Thoracic aorta (tissue), 2 donors: Measurements from ENCODE around the gene ZHX3. TPM values are rescaled to one million over a fixed set of nuclear protein-coding genes. Genes with fewer than 3 reads are reported as not detected.

Source experiments
- ATAC-seq: fragments of 150-250 bp; one replicate; pipeline ENCODE4 v1.8.0; 2017; ENCODE audit warnings: low read depth; ENCODE audit not compliant: insufficient number of reproducible peaks, low FRiP score
- DNase-seq: peaks from one replicate; pipeline ENCODE4 v3.0.0-alpha.2; 2020; ENCODE audit warnings: low spot score
- H3K27ac ChIP-seq, 2 donors: fragments of 200-600 bp; sonication (generic); 1 replicate in 1 of 2; 2 replicates in 1 of 2; pipeline ENCODE4 v1.5.1; 2016; ENCODE audit warnings: mild to moderate bottlenecking in 2 of 2, moderate library complexity in 2 of 2
- H3K27me3 ChIP-seq: fragments of 200-600 bp; sonication (generic); replicated peaks from 2 replicates; pipeline ENCODE4 v1.6.0; 2016; ENCODE audit warnings: mild to moderate bottlenecking; ENCODE audit not compliant: insufficient read depth
- H3K36me3 ChIP-seq: fragments of 200-600 bp; sonication (generic); one replicate; pipeline ENCODE4 v1.5.1; 2016
- H3K4me1 ChIP-seq, 2 donors: fragments of 200-600 bp; sonication (generic); 1 replicate in 1 of 2; 2 replicates in 1 of 2; pipeline versions ENCODE4 v1.5.1 to v1.6.0; 2016; ENCODE audit warnings: low read depth in 2 of 2, mild to moderate bottlenecking in 1 of 2; ENCODE audit not compliant: control insufficient read depth in 1 of 2
- H3K4me3 ChIP-seq: fragments of 200-600 bp; sonication (generic); 2 replicates; pipeline ENCODE4 v1.5.1; 2016; ENCODE audit warnings: mild to moderate bottlenecking
- H3K9me3 ChIP-seq: fragments of 200-600 bp; sonication (generic); 2 replicates; pipeline ENCODE4 v1.5.1; 2016
- total RNA-seq, 2 donors: library from RNA; depleted of rRNA; stranded (reverse); fragments of >200 nt; gene quantifications; one replicate each; pipeline versions ENCODE4 v1.1.0 to v1.2.3, GENCODE V29; 2016
- TF ChIP-seq, protein P1 (sequence below): fragments of 200-600 bp; sonication (generic); IDR thresholded peaks from one replicate; pipeline ENCODE4 v1.5.1; 2019; ENCODE audit warnings: antibody characterized with exemption

ZHX3 gene
- total RNA-seq, 2 donors from 2014 or later = 60.8 to 74.9 TPM

DNA sequence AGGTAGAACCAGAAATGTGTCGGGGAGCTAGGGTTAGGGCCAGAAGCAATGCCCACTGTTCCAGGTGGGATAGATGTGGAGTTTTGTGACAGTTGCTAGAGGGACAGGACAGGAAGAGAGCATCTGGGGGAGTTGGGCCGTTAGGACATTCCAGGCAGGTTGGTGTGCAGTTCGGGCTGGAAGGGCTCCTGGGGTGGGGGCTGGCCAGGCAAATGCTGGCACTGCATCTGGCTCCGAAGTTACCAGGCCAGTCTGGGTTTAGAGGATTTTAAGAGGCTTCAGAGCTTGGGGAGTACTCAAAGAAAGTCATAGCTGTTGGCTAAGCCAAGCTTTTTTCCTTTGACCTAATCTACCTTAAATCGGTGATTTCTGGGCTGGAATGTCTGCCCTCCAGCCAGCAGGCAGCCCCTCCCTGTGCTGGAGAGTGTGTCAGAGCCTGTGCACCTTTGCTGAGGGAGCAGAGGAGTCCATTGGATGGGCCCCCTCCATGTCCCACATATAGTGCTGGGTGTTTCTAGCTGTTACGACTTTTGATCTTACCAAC lies 159.4 kb downstream of the ZHX3 start:
- DNase-seq (no peak), ATAC-seq (no peak)
- no peaks in the 10 kb centered on the region for H3K9me3 ChIP-seq
- TF ChIP-seq, protein P1, sequence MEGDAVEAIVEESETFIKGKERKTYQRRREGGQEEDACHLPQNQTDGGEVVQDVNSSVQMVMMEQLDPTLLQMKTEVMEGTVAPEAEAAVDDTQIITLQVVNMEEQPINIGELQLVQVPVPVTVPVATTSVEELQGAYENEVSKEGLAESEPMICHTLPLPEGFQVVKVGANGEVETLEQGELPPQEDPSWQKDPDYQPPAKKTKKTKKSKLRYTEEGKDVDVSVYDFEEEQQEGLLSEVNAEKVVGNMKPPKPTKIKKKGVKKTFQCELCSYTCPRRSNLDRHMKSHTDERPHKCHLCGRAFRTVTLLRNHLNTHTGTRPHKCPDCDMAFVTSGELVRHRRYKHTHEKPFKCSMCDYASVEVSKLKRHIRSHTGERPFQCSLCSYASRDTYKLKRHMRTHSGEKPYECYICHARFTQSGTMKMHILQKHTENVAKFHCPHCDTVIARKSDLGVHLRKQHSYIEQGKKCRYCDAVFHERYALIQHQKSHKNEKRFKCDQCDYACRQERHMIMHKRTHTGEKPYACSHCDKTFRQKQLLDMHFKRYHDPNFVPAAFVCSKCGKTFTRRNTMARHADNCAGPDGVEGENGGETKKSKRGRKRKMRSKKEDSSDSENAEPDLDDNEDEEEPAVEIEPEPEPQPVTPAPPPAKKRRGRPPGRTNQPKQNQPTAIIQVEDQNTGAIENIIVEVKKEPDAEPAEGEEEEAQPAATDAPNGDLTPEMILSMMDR = no peak
- H3K27ac ChIP-seq = no peak overlapping the region
- H3K4me1 ChIP-seq = peaks cover 0 to 57% of the 10 kb centered on the region in 2 donors
- H3K36me3 ChIP-seq = peaks cover 6% of the 10 kb centered on the region
- no peak overlapping the region for H3K4me3 ChIP-seq
- H3K27me3 ChIP-seq = no peaks in the 10 kb centered on the region

DNA sequence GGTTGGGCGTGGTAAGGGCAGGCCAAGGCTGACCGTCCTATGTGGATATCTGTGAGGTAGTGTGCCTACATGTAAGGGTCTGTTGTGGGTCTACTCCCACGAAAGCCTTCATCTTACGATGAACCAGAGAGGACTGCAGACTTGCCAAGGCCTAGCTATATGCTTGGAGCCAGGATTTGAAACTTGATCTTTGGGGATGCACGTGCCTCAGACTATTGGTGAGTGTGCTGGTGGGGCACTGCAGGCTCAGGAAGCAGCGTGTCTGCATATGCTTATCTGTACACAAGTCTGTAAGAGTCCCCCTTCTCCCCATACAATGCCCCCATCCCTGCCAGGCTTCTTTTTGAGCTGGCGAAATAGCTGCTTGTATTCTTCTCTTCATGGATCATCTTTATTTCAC lies 162.3 kb downstream of the ZHX3 start:
- H3K27ac ChIP-seq = no peak overlapping the region
- no peak for DNase-seq
- H3K36me3 ChIP-seq = no peaks in the 10 kb centered on the region
- TF ChIP-seq, protein P1 = no peak
- H3K4me3 ChIP-seq = no peak overlapping the region
- H3K4me1 ChIP-seq = peaks cover 10 to 75% of the 10 kb centered on the region in 2 donors
- ATAC-seq = no peak
- no peaks in the 10 kb centered on the region for H3K9me3 ChIP-seq
- no peaks in the 10 kb centered on the region for H3K27me3 ChIP-seq

DNA sequence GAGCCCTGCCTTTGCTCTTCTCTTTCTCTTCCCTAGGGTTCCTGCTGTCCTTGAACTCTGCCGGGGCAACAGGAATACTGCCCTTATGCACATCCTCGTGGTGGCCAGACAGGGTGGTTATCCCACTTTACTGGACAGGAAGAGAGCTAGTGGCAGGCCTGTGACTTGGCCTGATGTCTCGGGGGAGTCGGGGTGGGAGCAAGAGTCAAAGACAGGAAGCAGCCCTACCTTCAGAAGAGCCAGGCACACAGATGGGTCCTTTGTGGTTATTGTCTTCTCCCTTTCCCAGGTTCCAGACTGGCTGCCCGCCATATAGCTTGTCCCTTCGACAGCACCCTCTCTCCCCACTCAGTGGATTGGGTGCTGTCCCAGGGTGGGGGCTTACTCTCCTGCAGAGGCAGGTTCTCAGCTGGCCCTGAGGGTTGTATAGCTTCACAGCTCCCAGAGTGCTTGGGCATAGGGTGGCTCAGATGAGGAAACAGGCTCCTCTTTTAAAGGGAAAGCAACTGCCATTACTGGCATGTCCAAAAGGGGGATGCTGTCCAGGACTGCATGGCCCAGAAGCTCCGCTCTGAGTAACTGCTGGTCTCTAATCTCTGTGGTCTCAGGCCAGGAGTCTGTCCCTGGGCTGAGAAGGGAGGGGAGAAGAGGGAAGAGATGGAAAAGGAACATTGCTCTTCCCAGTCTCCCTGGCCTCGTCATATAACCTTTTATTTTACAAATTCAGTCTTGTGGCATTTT lies 162.9 kb downstream of the ZHX3 start:
- Histone ChIP-seq H3K4me3 (no peak overlapping the region), H3K27me3 (no peaks in the 10 kb centered on the region), H3K4me1 (peaks cover 10 to 80% of the 10 kb centered on the region in 2 donors), H3K27ac (no peak overlapping the region), H3K36me3 (no peaks in the 10 kb centered on the region), H3K9me3 (no peaks in the 10 kb centered on the region)
- DNase-seq (no peak), ATAC-seq (no peak)
- TF ChIP-seq, protein P1 = no peak

DNA sequence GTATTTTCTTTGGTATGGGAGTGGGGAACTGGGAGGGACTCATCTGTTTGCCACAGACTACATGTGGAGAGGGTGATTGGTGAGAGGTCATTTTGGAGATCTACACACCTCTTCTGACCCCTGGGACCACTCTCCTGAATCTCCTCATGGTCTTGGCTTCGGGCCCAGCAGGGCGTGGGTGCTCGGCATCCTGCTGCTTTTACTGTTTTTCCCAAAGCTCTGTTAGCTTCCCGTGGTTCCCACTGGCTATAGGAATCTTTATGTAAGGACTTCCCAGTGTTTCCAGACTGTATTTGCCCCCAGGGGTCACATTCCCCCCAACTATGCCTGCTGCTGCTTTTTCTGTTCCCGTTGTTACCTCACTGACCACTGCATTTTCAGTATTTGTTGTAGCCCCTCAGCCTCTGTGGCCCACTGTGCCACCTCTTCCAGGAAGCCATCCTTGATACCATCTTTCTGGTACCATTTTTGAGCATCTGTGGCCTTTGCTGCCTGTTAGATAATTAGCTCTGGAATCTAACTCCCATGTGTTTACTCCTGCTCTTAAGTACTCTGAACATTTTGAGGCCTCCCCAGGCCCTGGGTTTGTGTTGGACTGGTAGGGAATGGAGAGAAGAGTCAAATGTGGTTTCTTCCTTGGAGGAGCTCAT lies 165.3 kb downstream of the ZHX3 start:
- TF ChIP-seq, protein P1 = no peak
- no peak for ATAC-seq
- Histone ChIP-seq H3K9me3 (no peaks in the 10 kb centered on the region), H3K4me1 (peaks cover 22 to 92% of the 10 kb centered on the region in 2 donors), H3K27ac (no peak overlapping the region), H3K27me3 (no peaks in the 10 kb centered on the region), H3K4me3 (no peak overlapping the region), H3K36me3 (no peaks in the 10 kb centered on the region)
- no peak for DNase-seq

DNA sequence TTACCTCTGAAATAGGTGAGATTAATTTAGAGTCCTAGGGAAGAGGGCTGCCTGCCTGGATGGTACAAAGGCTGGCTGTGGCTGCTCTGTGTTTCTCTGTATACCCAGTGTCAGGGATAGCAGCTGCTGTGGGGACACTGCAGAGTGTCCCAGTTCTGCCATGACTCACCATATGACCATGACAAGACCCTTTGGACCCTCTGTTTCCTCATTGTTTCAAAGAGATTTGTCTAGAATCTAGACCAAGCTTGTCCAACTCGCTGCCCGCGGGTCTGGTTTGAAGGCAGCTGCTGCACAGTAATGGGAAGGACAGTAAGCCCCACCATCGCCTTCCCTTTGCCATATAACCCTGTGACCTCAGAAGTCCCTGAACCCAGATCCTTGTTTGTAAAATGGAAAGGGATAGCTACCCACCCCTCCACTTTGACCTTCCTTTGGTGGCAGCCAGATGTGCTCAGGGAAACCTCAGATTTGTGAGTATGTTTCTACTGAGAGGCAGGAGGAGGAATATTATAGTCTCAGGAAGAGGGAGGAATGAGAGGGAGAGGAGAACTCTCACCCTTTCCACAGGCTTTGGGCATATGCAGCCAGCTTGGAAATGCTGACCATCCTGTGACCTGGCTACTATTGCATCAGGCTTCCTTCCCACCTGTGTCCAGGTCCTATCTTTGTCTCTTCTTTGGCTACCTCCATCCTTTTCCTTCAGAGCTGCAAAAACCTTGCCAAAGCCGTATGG lies 166.2 kb downstream of the ZHX3 start:
- no peak overlapping the region for H3K27ac ChIP-seq
- no peak overlapping the region for H3K4me3 ChIP-seq
- H3K36me3 ChIP-seq = no peaks in the 10 kb centered on the region
- no peaks in the 10 kb centered on the region for H3K27me3 ChIP-seq
- ATAC-seq (no peak), DNase-seq (no peak)
- no peaks in the 10 kb centered on the region for H3K9me3 ChIP-seq
- TF ChIP-seq, protein P1 = no peak
- H3K4me1 ChIP-seq = peaks cover 32 to 92% of the 10 kb centered on the region in 2 donors
